Motor neuron (in vitro differentiated cells): Measurements from ENCODE around the gene PRR18. TPM values are rescaled to one million over a fixed set of nuclear protein-coding genes. Genes with fewer than 3 reads are reported as not detected.
A peak's percentile ranks its signal among the peaks of the same experiment; 100 is the strongest.
"Not testable (repeated sequence)": the region's sequence is repeated elsewhere in the genome, so short reads cannot be mapped to it uniquely, and the experiment has no call there.

Experiments
- ATAC-seq, 8 experiments: fragments of 200-7000 bp; cut with Tn5 transposase; replicated peaks in 6 of 8; 2 replicates each; pipeline ENCODE4 v1.8.0; 2021; ENCODE audit warnings: mild to moderate bottlenecking in 8 of 8, moderate library complexity in 8 of 8
- H3K27ac ChIP-seq, 2 donors: fragments of 250-450 bp; sonication (Bioruptor Pico); 2 replicates each; pipeline ENCODE4 v1.9.0; 2021; ENCODE audit warnings: antibody characterized with exemption in 2 of 2, mild to moderate bottlenecking in 2 of 2, moderate library complexity in 1 of 2
- H3K4me1 ChIP-seq, 2 donors: fragments of 250-450 bp; sonication (Bioruptor Pico); replicated peaks in 1 of 2; 2 replicates each; pipeline ENCODE4 v1.6.1; 2021; ENCODE audit warnings: antibody characterized with exemption in 2 of 2, mild to moderate bottlenecking in 2 of 2, moderate library complexity in 1 of 2
- H3K4me3 ChIP-seq, 5 donors: fragments of 250-450 bp; sonication (Bioruptor Pico); 2 replicates each; pipeline ENCODE4 v1.9.0; 2021; ENCODE audit warnings: antibody characterized with exemption in 5 of 5, mild to moderate bottlenecking in 5 of 5, moderate library complexity in 4 of 5
- WGBS, 10 experiments: fragments of 450-650 bp; shearing (Covaris generic); methylation state at CpG; one replicate each; pipeline ENCODE4 v1.0.0; 2022; 5-methylcytosine and 5-hydroxymethylcytosine counted together
- in situ Hi-C, 9 experiments: fragments of 400-800 bp; cut with MboI; loops; one replicate each; pipeline ENCODE4 v1.15.0; 2021; ENCODE audit warnings: low sequenced_read_pairs in 9 of 9, low pct_unique_long_range_greater_than_20kb in 2 of 9; ENCODE audit not compliant: unreplicated experiment in 9 of 9
- total RNA-seq, 8 experiments: library from RNA; unstranded; fragments of 300-600 nt; gene quantifications; 2 replicates each; pipeline versions ENCODE4 v1.2.3 to v1.2.4, GENCODE V29; 2022

PRR18 gene, protein sequence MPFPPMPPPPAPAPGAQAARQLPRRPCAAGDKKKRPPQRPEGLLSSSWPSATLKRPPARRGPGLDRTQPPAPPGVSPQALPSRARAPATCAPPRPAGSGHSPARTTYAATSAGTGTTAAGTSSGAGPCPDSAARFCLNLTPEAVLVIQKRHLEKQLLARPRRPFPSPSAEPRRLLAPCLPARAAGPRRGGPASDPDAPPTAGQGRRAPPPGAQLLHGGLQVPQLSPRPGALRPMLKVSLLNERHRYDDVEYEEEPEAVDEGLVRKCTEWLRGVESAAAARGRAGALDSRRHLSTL
- under 1 TPM in 5 of 8 experiments, not detected in 3; 0.14 to 0.64 (median 0.38) TPM for total RNA-seq

DNA sequence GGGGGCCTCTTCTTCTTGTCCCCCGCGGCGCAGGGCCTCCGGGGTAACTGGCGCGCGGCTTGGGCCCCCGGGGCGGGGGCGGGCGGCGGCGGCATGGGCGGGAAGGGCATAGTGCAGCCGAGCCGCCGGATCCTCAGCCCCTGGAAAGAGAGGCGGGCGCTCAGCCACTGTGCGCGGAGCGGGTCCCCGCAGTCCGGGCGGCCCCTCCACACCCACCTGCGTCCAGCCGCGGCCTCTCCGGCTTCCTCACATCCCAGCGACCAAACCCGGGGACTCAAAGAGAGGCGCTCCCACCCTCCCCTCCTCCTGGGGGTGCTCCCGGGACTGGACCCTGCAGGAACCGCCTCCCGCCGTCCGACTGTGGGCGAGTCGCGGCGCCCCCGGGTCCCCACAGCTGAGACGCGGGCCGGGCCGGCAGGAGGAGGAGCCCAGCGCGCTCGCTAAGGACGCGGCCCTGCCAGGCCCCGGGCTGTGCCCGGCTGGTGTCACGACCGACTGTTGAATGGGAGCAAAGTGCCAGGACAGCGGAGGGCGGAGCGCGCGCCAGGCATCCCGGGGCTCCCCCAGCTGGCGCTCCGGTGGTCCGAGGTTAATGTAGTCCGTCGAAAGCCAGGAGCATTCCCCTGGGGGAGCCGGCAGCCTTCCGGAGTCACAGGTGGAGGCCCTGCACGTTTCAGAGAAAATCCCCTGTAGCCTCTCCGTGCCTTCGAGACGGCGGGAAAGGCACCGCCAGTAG lies at the start of gene PRR18:
Gene PRR18, minus strand, starts transcription at position 360 of the 736 bp plus-strand sequence. Its CDS starts 250 bp downstream, at position 110.
- Histone ChIP-seq H3K27ac (no peak within 1 kb of the TSS), H3K4me1 (peaks cover 5 to 8% of the 10 kb centered on the region in 2 donors), H3K4me3 (peak within 1 kb of the TSS; percentile 29 to 37 (median 34))
- in situ Hi-C loops, result no loop called here
- ATAC-seq, result peak; percentile 9 to 79 (median 74)
- 0 to 22% (median 0%) methylated on average over 1 to 6 of the region's 74 CpGs; no CpG with 5 or more reads in 7 of the 10 experiments for WGBS, 10 experiments

GRCh38 chr6:166355552-166355951 lies 47.4 kb upstream of the PRR18 start:
- Histone ChIP-seq H3K27ac (no peak overlapping the region), H3K4me1 (peaks cover 7 to 11% of the 10 kb centered on the region in 2 donors), H3K4me3 (no peak overlapping the region)
- ATAC-seq, result no peak
- in situ Hi-C loops, result no loop called here
- WGBS, 10 experiments, result 17 to 100% (median 59%) methylated on average over 1 to 5 of the region's 5 CpGs; no CpG with 5 or more reads in 2 of the 10 experiments

GRCh38 chr6:166354965-166355364 lies 46.8 kb upstream of the PRR18 start:
- H3K27ac ChIP-seq, result no peak overlapping the region
- no peak overlapping the region for H3K4me3 ChIP-seq
- ATAC-seq, result no peak
- peaks cover 7 to 11% of the 10 kb centered on the region in 2 donors for H3K4me1 ChIP-seq
- WGBS, 10 experiments, result 80 to 100% (median 100%) methylated on average over 1 to 3 of the region's 4 CpGs; no CpG with 5 or more reads in 5 of the 10 experiments
- in situ Hi-C loops, result no loop called here

DNA sequence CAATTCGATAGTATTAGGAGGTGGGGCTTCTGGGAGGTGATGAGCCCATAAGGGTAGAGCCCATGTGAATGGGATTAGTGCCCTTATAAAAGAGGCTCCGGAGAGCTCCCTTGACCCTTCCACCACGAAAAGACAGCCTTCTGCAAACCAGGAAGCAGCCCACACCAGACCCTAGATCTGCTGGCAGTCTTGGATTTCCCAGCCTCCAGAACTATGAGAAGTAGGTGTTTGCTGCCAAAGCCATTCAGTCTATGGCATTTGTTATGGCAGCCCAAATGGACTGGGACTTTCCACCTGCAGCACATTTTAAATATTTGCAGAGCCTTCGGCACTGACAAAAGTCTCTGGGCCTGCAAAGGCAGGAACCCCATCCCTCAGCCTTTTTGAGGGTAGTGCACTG lies 46.0 kb upstream of the PRR18 start:
- no peak for ATAC-seq
- in situ Hi-C loops, result no loop called here
- Histone ChIP-seq H3K4me3 (no peak overlapping the region), H3K27ac (no peak overlapping the region), H3K4me1 (peaks cover 7 to 11% of the 10 kb centered on the region in 2 donors)
- 22 to 100% (median 85%) methylated on average over 1 to 4 of the region's 4 CpGs; no CpG with 5 or more reads in 1 of the 10 experiments for WGBS, 10 experiments

DNA sequence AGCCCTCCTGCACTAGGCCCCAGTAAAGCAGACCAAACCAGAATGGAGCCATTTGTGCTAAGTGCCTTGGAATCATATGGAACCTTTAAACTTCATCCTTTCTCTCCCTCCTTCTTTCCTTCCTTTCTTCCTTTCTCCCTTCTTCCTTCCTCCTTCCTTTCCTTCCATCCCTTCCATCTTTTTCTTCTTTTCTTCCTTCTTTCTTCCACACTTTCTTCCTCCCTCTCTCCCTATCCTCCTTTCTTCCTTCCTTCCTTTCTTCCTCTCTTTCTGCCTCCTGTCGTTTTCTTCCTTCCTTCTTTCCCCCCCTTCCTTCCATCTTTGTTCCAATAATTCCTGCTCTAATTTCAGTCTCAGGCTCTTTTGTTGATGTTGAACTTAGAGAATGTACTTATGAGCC lies 45.3 kb upstream of the PRR18 start:
- in situ Hi-C loops, result no loop called here
- peaks cover 7 to 11% of the 10 kb centered on the region in 2 donors for H3K4me1 ChIP-seq
- H3K27ac ChIP-seq, result no peak overlapping the region
- H3K4me3 ChIP-seq, result no peak overlapping the region
- 10 to 100% (median 70%) methylated on average over 1 of the region's 1 CpG for WGBS, 10 experiments
- ATAC-seq, result no peak

DNA sequence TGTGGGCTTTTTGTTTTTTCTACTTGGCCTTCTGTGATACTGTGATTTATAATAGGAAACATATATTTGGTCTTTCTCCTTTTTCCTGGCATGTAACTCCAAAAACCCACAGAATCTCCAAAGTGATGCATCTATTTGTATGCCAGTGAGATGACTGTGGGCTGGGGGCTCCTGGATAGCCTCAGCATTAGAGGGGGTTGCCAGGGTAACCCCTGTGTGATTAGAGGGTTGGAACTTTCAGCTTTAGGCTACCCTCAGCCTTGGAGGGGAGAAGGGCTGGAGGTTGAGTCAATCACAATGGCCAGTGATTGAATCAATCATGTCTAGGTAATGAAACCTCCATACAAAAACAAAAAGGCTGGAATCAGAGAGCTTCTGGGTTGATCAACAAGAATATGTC lies 44.7 kb upstream of the PRR18 start:
- H3K4me1 ChIP-seq, result peaks cover 7 to 11% of the 10 kb centered on the region in 2 donors
- in situ Hi-C loops, result no loop called here
- peak in 2 of 8 experiments; percentile 32 to 90 for ATAC-seq
- no peak overlapping the region for H3K4me3 ChIP-seq
- no peak overlapping the region for H3K27ac ChIP-seq

DNA sequence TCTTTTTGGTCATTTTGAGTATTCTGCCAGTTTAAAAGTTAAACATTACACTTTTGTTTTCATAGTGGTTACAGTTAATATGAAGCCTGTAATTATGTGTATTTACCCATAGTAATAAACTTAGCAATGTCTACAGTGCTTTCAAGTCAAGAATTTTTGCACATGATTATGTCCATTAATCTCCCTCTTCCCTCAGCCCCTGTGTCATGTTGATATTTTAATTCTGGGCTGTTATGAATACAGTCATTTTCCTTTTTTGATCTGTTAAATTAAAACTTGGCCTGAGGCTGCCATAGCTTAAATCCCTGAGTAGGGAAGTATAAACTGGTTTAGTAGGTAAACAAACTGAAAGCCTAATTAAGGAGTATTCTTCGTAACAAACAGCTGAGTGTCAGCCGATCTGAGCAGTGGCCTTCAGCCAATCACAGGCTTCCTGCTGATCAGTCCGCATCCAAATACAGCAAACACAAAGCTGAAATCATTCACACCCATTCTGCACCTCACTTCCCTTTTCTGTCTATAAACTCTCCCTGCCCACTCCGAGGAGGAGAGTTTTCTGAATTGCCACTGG lies 43.6 kb upstream of the PRR18 start:
- peak; percentile 26 to 95 (median 58) for ATAC-seq
- in situ Hi-C loops, result no loop called here
- Histone ChIP-seq H3K27ac (no peak overlapping the region), H3K4me1 (peaks cover 7 to 11% of the 10 kb centered on the region in 2 donors), H3K4me3 (no peak overlapping the region)
- 0 to 63% (median 42%) methylated on average over 1 to 4 of the region's 4 CpGs; no CpG with 5 or more reads in 2 of the 10 experiments for WGBS, 10 experiments

DNA sequence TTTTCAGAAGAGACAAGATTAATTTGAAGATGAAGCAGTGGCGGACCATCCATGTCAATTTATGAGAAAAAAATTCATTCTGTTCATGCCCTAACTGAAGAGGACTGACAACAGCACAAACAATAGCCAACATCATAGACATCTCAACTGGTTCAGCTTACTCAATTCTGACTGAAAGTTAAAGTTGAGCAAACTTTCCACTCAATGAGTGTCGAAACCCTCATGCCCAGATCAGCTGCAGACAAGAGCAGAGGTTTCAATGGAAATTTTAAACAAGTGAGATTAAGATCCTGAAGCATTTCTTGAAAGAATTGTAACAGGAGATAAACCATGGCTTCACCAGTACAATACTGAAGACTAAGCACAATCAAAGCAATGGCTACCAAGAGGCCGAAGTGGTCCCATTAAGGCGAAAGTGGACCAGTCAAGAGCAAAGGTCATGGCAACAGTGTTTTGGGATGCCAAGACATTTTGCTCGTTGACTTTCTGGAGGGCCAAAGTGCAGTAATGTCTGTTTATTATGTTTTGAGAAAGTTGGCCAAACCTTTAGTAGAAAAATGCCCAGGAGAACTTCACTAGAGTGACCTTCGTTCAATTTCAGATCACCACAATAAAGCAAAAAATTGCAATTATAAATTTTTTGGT lies 40.2 kb upstream of the PRR18 start:
- H3K4me3 ChIP-seq, result no peak overlapping the region
- in situ Hi-C loops, result no loop called here
- ATAC-seq, result no peak
- H3K4me1 ChIP-seq, result peaks cover 8 to 9% of the 10 kb centered on the region in 2 donors
- 68 to 96% (median 86%) methylated on average over 2 to 6 of the region's 6 CpGs; no CpG with 5 or more reads in 1 of the 10 experiments for WGBS, 10 experiments
- H3K27ac ChIP-seq, result no peak overlapping the region

DNA sequence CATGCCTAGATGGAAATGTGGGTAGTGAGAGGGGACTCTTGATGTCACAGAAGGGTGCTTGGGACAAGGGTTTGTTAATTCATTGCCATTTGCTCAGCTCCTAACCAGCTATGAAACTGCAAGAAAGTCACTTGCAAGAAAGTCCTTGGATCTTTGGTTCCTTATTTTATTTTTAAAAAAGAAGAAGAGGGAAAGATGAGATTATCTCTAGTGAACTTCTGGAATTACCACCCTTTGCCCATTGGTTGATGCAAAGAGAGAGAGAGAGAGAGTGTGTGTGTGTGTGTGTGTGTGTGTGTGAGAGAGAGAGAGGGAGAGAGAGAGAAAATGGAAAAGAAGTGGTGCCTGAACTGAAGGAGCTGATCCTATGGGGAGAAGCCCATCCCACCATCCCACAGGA lies 38.8 kb upstream of the PRR18 start:
- no peak for ATAC-seq

DNA sequence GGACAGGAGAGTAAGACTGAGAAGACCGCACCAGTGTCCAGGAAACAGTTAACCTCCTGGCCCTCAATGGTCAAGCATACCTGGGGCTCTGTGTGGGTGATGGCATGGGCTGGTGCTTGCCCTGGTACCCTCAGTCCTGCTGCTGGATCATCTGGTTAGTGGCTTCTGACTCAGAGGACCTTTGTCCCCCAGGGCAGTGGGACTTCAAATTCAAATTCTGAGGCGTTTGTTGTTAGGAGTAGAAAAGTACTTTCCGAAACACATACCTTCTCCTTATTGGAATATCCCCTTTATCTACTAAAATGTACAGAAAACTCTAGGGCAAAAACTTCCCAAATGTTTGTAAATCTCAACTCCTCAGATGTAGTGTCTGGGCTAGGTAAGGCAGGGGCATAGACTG lies 38.3 kb upstream of the PRR18 start:
- Histone ChIP-seq H3K4me3 (no peak overlapping the region), H3K27ac (no peak overlapping the region), H3K4me1 (peaks cover 6 to 9% of the 10 kb centered on the region in 2 donors)
- in situ Hi-C loops, result no loop called here
- ATAC-seq, result no peak
- WGBS, 10 experiments, result 70 to 100% (median 80%) methylated on average over 1 to 3 of the region's 3 CpGs; no CpG with 5 or more reads in 2 of the 10 experiments

More for the DNA sequence above, 38.8 kb upstream of the PRR18 start:
- in situ Hi-C loops, result no loop called here
- Histone ChIP-seq H3K4me1 (peaks cover 3 to 7% of the 10 kb centered on the region in 2 donors), H3K4me3 (no peak overlapping the region), H3K27ac (no peak overlapping the region)

DNA sequence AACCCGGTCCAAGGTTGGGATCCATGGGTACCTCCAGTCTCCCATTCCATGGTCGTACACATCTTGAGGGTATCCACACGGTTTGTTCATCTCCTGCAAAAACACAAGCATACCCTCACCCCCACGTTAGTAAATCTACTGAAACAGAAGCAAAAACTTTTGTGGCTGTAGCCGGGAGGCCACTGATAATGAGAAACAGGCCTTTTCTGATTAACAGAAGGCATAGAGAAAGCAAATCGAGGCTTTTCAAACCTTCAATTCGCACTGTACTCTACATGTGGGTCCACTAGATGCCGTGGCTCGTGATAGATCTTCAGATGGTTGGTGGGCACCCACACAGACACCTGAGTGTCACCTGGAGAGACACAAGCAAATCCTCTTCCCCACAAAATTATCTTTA lies 37.5 kb upstream of the PRR18 start:
- 0 to 100% (median 82%) methylated on average over 1 to 6 of the region's 9 CpGs; no CpG with 5 or more reads in 3 of the 10 experiments for WGBS, 10 experiments
- peaks cover 9 to 16% of the 10 kb centered on the region in 2 donors for H3K4me1 ChIP-seq
- H3K27ac ChIP-seq, H3K4me3 ChIP-seq, ATAC-seq, in situ Hi-C loops: not testable (repeated sequence)

GRCh38 chr6:166344921-166345320 lies 36.7 kb upstream of the PRR18 start:
- peaks cover 9 to 20% of the 10 kb centered on the region in 2 donors for H3K4me1 ChIP-seq
- H3K4me3 ChIP-seq, ATAC-seq, H3K27ac ChIP-seq, in situ Hi-C loops: not testable (repeated sequence)
- 50 to 100% (median 100%) methylated on average over 1 to 2 of the region's 2 CpGs; no CpG with 5 or more reads in 3 of the 10 experiments for WGBS, 10 experiments

DNA sequence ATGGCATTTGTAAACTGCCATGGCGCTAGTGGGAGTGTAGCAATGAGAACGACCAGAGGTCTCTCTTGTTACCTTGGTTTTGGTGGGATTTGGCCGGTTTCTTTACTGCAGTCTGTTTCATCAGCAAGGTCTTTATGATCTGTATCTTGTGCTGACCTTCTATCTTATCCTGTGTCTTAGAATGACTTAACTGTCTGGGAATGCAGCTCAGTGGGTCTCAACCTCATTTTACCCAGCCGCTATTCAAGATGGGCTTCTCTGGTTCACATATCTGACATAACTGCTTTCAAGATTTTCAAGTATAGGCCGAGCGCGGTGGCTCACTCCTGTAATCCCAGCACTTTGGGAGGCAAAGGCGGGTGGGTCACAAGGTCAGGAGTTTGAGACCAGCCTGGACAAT lies 36.0 kb upstream of the PRR18 start:
- WGBS, 10 experiments, result 90 to 100% (median 97%) methylated on average over 2 to 7 of the region's 8 CpGs
- in situ Hi-C loops, result no loop called here
- no peak for ATAC-seq
- Histone ChIP-seq H3K4me1 (peaks cover 9 to 20% of the 10 kb centered on the region in 2 donors), H3K27ac (no peak overlapping the region), H3K4me3 (no peak overlapping the region)
